Kidney (tissue), 14 donors: Measurements from ENCODE around the gene ACOXL. TPM values are rescaled to one million over a fixed set of nuclear protein-coding genes. Genes with fewer than 3 reads are reported as not detected.

Source experiments
- DNase-seq, 5 donors: peaks; one replicate each; pipeline ENCODE4 v3.0.0-alpha.2; 2013 to 2020
- FAIRE-seq: peaks from 2 replicates; lab custom pipeline; 2012; peaks lifted over from hg19 to GRCh38; lab: Jason Lieb, UNC
- H3K27ac ChIP-seq, 2 donors: one replicate each; pipeline ENCODE4 v1.7.0; 2013; ENCODE audit warnings: low read depth in 2 of 2, low read length in 2 of 2, inconsistent platforms in 1 of 2
- H3K27me3 ChIP-seq: one replicate; pipeline ENCODE4 v1.7.1; 2013; ENCODE audit warnings: low read length, inconsistent platforms; ENCODE audit not compliant: control insufficient read depth, insufficient read depth
- H3K36me3 ChIP-seq, 3 donors: one replicate each; pipeline versions ENCODE4 v1.7.0 to v1.7.1; 2013; ENCODE audit warnings: low read length in 3 of 3, control low read depth in 1 of 3, inconsistent platforms in 1 of 3; ENCODE audit not compliant: insufficient read depth in 3 of 3, control insufficient read depth in 2 of 3
- H3K4me1 ChIP-seq, 3 donors: one replicate each; pipeline versions ENCODE4 v1.7.0 to v1.7.1; 2013; ENCODE audit warnings: low read length in 3 of 3, inconsistent platforms in 1 of 3, low read depth in 1 of 3; ENCODE audit not compliant: control insufficient read depth in 2 of 3, insufficient read depth in 2 of 3
- H3K4me3 ChIP-seq, 3 donors: one replicate each; pipeline versions ENCODE4 v1.7.0 to v1.8.1; 2013; ENCODE audit warnings: low read length in 3 of 3, control low read depth in 1 of 3, inconsistent platforms in 1 of 3
- H3K9ac ChIP-seq, 3 donors: one replicate each; pipeline versions ENCODE4 v1.7.0 to v1.7.1; 2013; ENCODE audit warnings: low read length in 3 of 3, control low read depth in 1 of 3, inconsistent platforms in 1 of 3
- H3K9me3 ChIP-seq, 3 donors: one replicate each; pipeline versions ENCODE4 v1.7.0 to v1.7.1; 2013; ENCODE audit warnings: low read length in 3 of 3, control low read depth in 1 of 3, inconsistent platforms in 1 of 3; ENCODE audit not compliant: control insufficient read depth in 2 of 3, insufficient read depth in 1 of 3
- CTCF ChIP-seq: IDR thresholded peaks from 3 replicates; pipeline ENCODE4 v1.5.1; 2012; ENCODE audit warnings: mild to moderate bottlenecking, moderate library complexity, borderline replicate concordance; ENCODE audit not compliant: insufficient read depth; ENCODE audit errors: extremely low read depth
- intact Hi-C: fragments of 100-400 bp; cut with DNase I; formaldehyde crosslinking; loops from one replicate; pipeline ENCODE4 v1.11.1; 2022
- polyA plus RNA-seq: library from polyadenylated mRNA; stranded (reverse); fragments of 350-450 nt; fragmentation: Illumina TruSeq; extraction: RNeasy Lipid Tissue Mini Kit (QIAGEN cat#74804); gene quantifications from one replicate; pipeline ENCODE4 v1.2.3, GENCODE V29; 2014; ENCODE audit warnings: low read depth, low replicate concordance; ENCODE audit not compliant: insufficient read depth
- total RNA-seq: library from RNA; stranded (reverse); fragmentation: NEBNext Ultra II Directional; extraction: Animal tissue kit (Norgen Biotek cat#: 25700); gene quantifications from one replicate; pipeline ENCODE4 v1.2.1, GENCODE V29; 2021
- donor health status: control.
- donor health status: control.
- donor health status: control.
- donor health status: control.
- donor health status: control.
- donor health status: DM: yes; HTN: yes; CAD: no.
- donor health status: Normal renal cell carcinoma (clear cell type).

Gene ACOXL
- total and polyA plus RNA-seq, 2 donors from 2014 or later = 2.0 TPM; not detected in 1

- H3K27ac ChIP-seq = no peak overlapping the region
- no peaks in the 10 kb centered on the region for H3K9me3 ChIP-seq
- FAIRE-seq = no peak
- no peaks in the 10 kb centered on the region for H3K4me1 ChIP-seq
- DNase-seq = no peak
- intact Hi-C loops = no loop called here
- H3K27me3 ChIP-seq = no peaks in the 10 kb centered on the region
- H3K36me3 ChIP-seq = no peaks in the 10 kb centered on the region
- no peak overlapping the region for H3K4me3 ChIP-seq
- H3K9ac ChIP-seq = no peak overlapping the region
- TF ChIP-seq CTCF = no peak
Observed at GRCh38 chr2:110983133-110983532, 250.8 kb downstream of the ACOXL start.

- Histone ChIP-seq H3K4me3 (no peak overlapping the region), H3K36me3 (no peaks in the 10 kb centered on the region), H3K4me1 (no peaks in the 10 kb centered on the region), H3K27ac (no peak overlapping the region), H3K9me3 (no peaks in the 10 kb centered on the region), H3K9ac (no peak overlapping the region), H3K27me3 (no peaks in the 10 kb centered on the region)
- TF ChIP-seq CTCF = no peak
- DNase-seq (peak in 2 of 5 donors; percentile 32 to 34), FAIRE-seq (no peak)
- intact Hi-C loops = no loop called here
Observed at GRCh38 chr2:110984694-110985490, 252.5 kb downstream of the ACOXL start.

DNA sequence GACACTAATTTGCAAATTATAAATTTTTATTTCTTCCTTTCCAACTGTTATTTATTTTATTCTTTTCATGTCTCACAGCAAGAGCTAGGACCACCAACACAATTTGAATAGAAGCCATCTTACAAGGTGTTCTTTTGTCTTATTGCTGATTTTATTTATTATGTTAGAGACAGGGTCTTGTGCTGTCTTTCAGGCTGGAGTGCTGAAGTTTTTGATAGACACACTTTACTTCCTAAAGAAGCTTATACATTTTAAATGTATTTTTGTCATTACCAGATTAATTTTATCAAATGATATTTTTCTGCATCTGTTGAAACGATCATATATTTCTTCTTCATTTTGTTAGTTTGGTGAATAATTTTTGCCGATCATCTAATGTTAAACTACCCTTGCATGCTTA is 258.1 kb downstream of the ACOXL start:
- FAIRE-seq = no peak
- intact Hi-C loops = no loop called here
- no peak for DNase-seq
- H3K4me3 ChIP-seq = no peak overlapping the region
- no peak for TF ChIP-seq CTCF
- H3K36me3 ChIP-seq = no peaks in the 10 kb centered on the region
- H3K27ac ChIP-seq = no peak overlapping the region
- H3K27me3 ChIP-seq = no peaks in the 10 kb centered on the region
- H3K9me3 ChIP-seq = peaks cover 0 to 4% (median 0%) of the 10 kb centered on the region in 3 donors
- H3K9ac ChIP-seq = no peak overlapping the region
- H3K4me1 ChIP-seq = no peaks in the 10 kb centered on the region
